ENCODE measurements around the gene ZSWIM6.

GRCh38 chr5:61435368-61435767 is 103.3 kb downstream of the ZSWIM6 start:
- TF ChIP-seq EZH2 (IDR thresholded peaks at IDR 0.05; ENCODE audit: low read depth, unreplicated experiment) (no peak), CTCF (conservative IDR thresholded peaks at IDR 0.05; ENCODE audit: low read depth in 2 of 2) (no peak), POLR2AphosphoS5 (IDR thresholded peaks at IDR 0.05; ENCODE audit: low read depth) (no peak), EZH2phosphoT487 (IDR thresholded peaks at IDR 0.05; ENCODE audit: unreplicated experiment) (no peak), CREB1 (CRISPR knock-in tag; IDR thresholded peaks at IDR 0.05; ENCODE audit: low read depth) (no peak), ETS1 (IDR thresholded peaks at IDR 0.05) (no peak), ZNF331 (CRISPR knock-in tag; IDR thresholded peaks at IDR 0.05; ENCODE audit: low read depth) (no peak), ZNF114 (CRISPR knock-in tag; IDR thresholded peaks at IDR 0.05) (no peak), JUNB (IDR thresholded peaks at IDR 0.05; ENCODE audit: unreplicated experiment) (no peak), STAT1 (IDR thresholded peaks at IDR 0.05; ENCODE audit: unreplicated experiment) (no peak), NANOG (IDR thresholded peaks at IDR 0.05; ENCODE audit: borderline replicate concordance) (no peak), ZNF462 (CRISPR knock-in tag; IDR thresholded peaks at IDR 0.05) (no peak)
- TF ChIP-seq, protein P1, sequence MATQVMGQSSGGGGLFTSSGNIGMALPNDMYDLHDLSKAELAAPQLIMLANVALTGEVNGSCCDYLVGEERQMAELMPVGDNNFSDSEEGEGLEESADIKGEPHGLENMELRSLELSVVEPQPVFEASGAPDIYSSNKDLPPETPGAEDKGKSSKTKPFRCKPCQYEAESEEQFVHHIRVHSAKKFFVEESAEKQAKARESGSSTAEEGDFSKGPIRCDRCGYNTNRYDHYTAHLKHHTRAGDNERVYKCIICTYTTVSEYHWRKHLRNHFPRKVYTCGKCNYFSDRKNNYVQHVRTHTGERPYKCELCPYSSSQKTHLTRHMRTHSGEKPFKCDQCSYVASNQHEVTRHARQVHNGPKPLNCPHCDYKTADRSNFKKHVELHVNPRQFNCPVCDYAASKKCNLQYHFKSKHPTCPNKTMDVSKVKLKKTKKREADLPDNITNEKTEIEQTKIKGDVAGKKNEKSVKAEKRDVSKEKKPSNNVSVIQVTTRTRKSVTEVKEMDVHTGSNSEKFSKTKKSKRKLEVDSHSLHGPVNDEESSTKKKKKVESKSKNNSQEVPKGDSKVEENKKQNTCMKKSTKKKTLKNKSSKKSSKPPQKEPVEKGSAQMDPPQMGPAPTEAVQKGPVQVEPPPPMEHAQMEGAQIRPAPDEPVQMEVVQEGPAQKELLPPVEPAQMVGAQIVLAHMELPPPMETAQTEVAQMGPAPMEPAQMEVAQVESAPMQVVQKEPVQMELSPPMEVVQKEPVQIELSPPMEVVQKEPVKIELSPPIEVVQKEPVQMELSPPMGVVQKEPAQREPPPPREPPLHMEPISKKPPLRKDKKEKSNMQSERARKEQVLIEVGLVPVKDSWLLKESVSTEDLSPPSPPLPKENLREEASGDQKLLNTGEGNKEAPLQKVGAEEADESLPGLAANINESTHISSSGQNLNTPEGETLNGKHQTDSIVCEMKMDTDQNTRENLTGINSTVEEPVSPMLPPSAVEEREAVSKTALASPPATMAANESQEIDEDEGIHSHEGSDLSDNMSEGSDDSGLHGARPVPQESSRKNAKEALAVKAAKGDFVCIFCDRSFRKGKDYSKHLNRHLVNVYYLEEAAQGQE (IDR thresholded peaks at IDR 0.05; ENCODE audit: unreplicated experiment): no peak

Data from GM23338 (cell line).